DND-41 (cell line): Measurements from ENCODE around the gene MRPS16.

Experiments used
- EZH2 ChIP-seq: IDR thresholded peaks from 3 replicates; pipeline ENCODE4 v1.6.1; 2012; ENCODE audit warnings: borderline replicate concordance, low read depth, mild to moderate bottlenecking, moderate library complexity, low read length, inconsistent platforms; ENCODE audit not compliant: severe bottlenecking
- TF ChIP-seq, protein P1 (sequence below): IDR thresholded peaks from 2 replicates; pipeline ENCODE4 v1.5.1; 2012; ENCODE audit warnings: borderline replicate concordance, low read length, moderate library complexity, mild to moderate bottlenecking; ENCODE audit not compliant: poor library complexity, severe bottlenecking; ENCODE audit errors: extremely low read depth

DNA sequence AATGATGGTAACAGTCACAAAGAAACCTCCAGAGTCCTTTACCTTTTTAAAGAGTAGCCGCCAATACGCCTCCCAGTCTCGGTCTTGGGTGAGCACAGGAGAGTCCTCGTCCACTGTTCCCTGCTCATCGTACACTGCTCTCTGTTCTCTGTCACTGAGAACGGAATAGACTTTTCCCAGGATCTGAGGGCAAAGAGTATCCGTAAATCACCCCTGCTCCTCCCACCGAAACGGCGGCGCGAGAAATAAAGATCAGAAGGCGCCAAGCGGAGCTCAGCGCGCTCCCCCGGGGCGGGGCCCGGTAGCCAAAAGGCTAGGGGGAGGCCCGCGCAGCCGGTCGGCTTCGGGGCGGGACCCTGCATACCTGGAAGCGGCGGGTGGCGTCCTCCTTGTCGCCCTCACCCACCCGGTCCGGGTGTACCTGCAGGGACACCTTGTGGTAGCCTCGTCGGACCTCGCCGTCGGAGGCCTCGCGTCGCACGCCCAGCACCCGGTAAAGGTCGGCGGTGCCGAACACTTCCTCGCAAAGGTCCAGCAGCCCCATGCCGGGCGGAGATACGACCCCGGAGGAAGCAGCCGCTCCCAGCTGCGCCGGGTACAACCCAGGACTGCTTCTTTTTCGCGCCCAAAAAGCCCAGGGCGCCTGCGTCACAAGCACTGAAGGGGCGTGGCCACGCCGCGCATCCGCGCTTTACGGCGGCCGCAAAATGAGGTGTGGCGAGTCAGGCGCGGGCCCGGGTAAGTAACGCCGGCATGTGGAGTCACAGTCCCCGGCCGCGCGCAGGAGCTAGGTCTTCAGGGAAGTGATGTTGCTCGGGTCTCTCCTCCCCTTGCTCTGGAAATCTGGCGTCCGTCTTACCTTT lies 5.6 kb downstream of the MRPS16 start, which contains the start of gene DNAJC9:
- TF ChIP-seq, protein P1, sequence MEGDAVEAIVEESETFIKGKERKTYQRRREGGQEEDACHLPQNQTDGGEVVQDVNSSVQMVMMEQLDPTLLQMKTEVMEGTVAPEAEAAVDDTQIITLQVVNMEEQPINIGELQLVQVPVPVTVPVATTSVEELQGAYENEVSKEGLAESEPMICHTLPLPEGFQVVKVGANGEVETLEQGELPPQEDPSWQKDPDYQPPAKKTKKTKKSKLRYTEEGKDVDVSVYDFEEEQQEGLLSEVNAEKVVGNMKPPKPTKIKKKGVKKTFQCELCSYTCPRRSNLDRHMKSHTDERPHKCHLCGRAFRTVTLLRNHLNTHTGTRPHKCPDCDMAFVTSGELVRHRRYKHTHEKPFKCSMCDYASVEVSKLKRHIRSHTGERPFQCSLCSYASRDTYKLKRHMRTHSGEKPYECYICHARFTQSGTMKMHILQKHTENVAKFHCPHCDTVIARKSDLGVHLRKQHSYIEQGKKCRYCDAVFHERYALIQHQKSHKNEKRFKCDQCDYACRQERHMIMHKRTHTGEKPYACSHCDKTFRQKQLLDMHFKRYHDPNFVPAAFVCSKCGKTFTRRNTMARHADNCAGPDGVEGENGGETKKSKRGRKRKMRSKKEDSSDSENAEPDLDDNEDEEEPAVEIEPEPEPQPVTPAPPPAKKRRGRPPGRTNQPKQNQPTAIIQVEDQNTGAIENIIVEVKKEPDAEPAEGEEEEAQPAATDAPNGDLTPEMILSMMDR, result no peak
- TF ChIP-seq EZH2, result no peak
